Effector memory CD4-positive, alpha-beta T cell (primary cell): Measurements from ENCODE around the gene BRD1.
"Not testable (repeated sequence)": the region's sequence is repeated elsewhere in the genome, so short reads cannot be mapped to it uniquely, and the experiment has no call there.

Source experiments
- DNase-seq, 3 donors: peaks; one replicate each; pipeline ENCODE4 v3.0.0-alpha.2; 2020
- H3K27ac ChIP-seq: 2 replicates; pipeline ENCODE4 v1.7.0; 2013; ENCODE audit warnings: mild to moderate bottlenecking, low read length, moderate library complexity; ENCODE audit not compliant: insufficient read depth, poor library complexity, severe bottlenecking
- H3K27me3 ChIP-seq: replicated peaks from 2 replicates; pipeline ENCODE4 v1.7.0; 2013; ENCODE audit warnings: mild to moderate bottlenecking, low read length; ENCODE audit not compliant: insufficient read depth, control insufficient read depth, poor library complexity, severe bottlenecking
- H3K36me3 ChIP-seq: 2 replicates; pipeline ENCODE4 v1.7.0; 2013; ENCODE audit warnings: mild to moderate bottlenecking, low read length, moderate library complexity; ENCODE audit not compliant: control insufficient read depth, insufficient read depth
- H3K4me1 ChIP-seq: 2 replicates; pipeline ENCODE4 v1.7.0; 2013; ENCODE audit warnings: low read length, mild to moderate bottlenecking; ENCODE audit not compliant: control insufficient read depth, insufficient read depth, poor library complexity, severe bottlenecking
- H3K4me3 ChIP-seq: 2 replicates; pipeline ENCODE4 v1.7.0; 2013; ENCODE audit warnings: low read length, low read depth, mild to moderate bottlenecking; ENCODE audit not compliant: insufficient read depth, poor library complexity, severe bottlenecking
- H3K9me3 ChIP-seq: 2 replicates; pipeline ENCODE4 v1.7.0; 2013; ENCODE audit warnings: mild to moderate bottlenecking, low read length, moderate library complexity; ENCODE audit not compliant: control insufficient read depth

Gene BRD1

GRCh38 chr22:49853981-49854831 is 26.5 kb upstream of the BRD1 start:
- no peak for DNase-seq
- no peaks in the 10 kb centered on the region for H3K27me3 ChIP-seq
- peaks cover 32% of the 10 kb centered on the region for H3K4me1 ChIP-seq
- H3K4me3 ChIP-seq = peak overlapping the region; percentile 51
- no peaks in the 10 kb centered on the region for H3K36me3 ChIP-seq
- H3K9me3 ChIP-seq = no peaks in the 10 kb centered on the region
- H3K27ac ChIP-seq = peak overlapping the region; percentile 78

- Histone ChIP-seq H3K9me3 (no peaks in the 10 kb centered on the region), H3K4me3 (peak within 1 kb of the TSS; percentile 58), H3K4me1 (peaks cover 36% of the 10 kb centered on the region), H3K27ac (peak within 1 kb of the TSS; percentile 78), H3K27me3 (no peaks in the 10 kb centered on the region), H3K36me3 (no peaks in the 10 kb centered on the region)
- peak; percentile 95 to 98 (median 97) for DNase-seq
Measured at GRCh38 chr22:49852898-49853894, 25.5 kb upstream of the BRD1 start, which contains the start of gene ZBED4. TSS of gene ZBED4 (plus strand) at chr22:49853844. CDS start at chr22:49883663, 29,819 bp downstream.

DNA sequence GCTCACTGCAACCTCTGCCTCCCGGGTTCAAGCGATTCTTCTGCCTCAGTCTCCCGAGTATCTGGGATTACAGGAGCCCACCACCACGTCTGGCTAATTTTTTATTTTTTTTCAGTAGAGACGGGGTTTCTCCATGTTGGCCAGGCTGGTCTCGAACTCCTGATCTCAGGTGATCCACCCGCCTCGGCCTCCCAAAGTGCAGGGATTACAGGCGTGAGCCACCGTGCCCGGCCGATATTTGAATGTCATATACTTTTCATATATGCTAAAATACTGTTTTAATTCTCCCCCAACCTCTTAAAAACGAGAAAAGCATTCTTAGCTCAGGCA is 24.9 kb upstream of the BRD1 start:
- H3K27me3 ChIP-seq, DNase-seq, H3K36me3 ChIP-seq, H3K4me3 ChIP-seq, H3K9me3 ChIP-seq: not testable (repeated sequence)
- H3K27ac ChIP-seq = peak overlapping the region; percentile 75
- H3K4me1 ChIP-seq = peaks cover 39% of the 10 kb centered on the region

- no peaks in the 10 kb centered on the region for H3K36me3 ChIP-seq
- peaks cover 36% of the 10 kb centered on the region for H3K4me1 ChIP-seq
- no peak overlapping the region for H3K4me3 ChIP-seq
- no peak overlapping the region for H3K27ac ChIP-seq
- no peaks in the 10 kb centered on the region for H3K9me3 ChIP-seq
- no peaks in the 10 kb centered on the region for H3K27me3 ChIP-seq
- DNase-seq = no peak
Measured at GRCh38 chr22:49850959-49851802, 23.5 kb upstream of the BRD1 start.

- Histone ChIP-seq H3K4me1 (peaks cover 28% of the 10 kb centered on the region), H3K27ac (peak overlapping the region; percentile 4), H3K36me3 (no peaks in the 10 kb centered on the region), H3K27me3 (no peaks in the 10 kb centered on the region), H3K4me3 (peak overlapping the region; percentile 66), H3K9me3 (no peaks in the 10 kb centered on the region)
- no peak for DNase-seq
Measured at GRCh38 chr22:49850021-49850911, 22.6 kb upstream of the BRD1 start.

GRCh38 chr22:49849161-49850020 is 21.7 kb upstream of the BRD1 start:
- peak overlapping the region; percentile 66 for H3K4me3 ChIP-seq
- no peaks in the 10 kb centered on the region for H3K36me3 ChIP-seq
- no peaks in the 10 kb centered on the region for H3K27me3 ChIP-seq
- H3K9me3 ChIP-seq = no peaks in the 10 kb centered on the region
- H3K27ac ChIP-seq = peak overlapping the region; percentile 37
- H3K4me1 ChIP-seq = peaks cover 19% of the 10 kb centered on the region
- no peak for DNase-seq

DNA sequence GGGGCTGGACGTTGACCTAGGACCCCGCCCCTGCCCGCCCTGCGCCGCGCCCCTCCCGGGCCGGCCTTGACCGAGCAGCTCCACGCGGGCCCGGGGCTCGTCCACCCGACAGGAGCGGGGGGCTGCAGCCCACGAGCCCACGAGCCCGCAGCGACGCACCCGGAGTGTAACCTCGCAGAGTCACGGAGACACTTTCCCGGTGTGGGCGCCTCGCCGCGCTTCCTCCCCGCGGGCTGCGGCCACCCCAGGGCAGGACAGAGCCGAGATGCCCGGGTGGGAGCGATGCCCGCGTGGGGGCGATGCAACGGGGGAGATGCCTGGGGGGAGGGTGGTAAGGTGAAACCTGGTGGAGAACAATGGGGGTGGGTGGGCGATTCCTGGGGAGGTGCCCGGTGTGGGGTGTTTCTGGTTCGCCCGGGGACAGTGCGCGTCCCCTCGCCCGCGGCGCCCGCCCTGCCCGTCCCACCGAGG is 21.1 kb upstream of the BRD1 start:
- no peak for DNase-seq
- H3K4me1 ChIP-seq = peaks cover 18% of the 10 kb centered on the region
- H3K27ac ChIP-seq = no peak overlapping the region
- H3K9me3 ChIP-seq = no peaks in the 10 kb centered on the region
- H3K4me3 ChIP-seq = peak overlapping the region; percentile 66
- no peaks in the 10 kb centered on the region for H3K36me3 ChIP-seq
- H3K27me3 ChIP-seq = no peaks in the 10 kb centered on the region
